ELR (cell line): ENCODE results near the gene NFASC.

ENCODE experiments used
- DNase-seq: peaks from one replicate; pipeline ENCODE4 v3.0.0-alpha.2; 2015; ENCODE audit warnings: low read depth

The NFASC gene

DNA sequence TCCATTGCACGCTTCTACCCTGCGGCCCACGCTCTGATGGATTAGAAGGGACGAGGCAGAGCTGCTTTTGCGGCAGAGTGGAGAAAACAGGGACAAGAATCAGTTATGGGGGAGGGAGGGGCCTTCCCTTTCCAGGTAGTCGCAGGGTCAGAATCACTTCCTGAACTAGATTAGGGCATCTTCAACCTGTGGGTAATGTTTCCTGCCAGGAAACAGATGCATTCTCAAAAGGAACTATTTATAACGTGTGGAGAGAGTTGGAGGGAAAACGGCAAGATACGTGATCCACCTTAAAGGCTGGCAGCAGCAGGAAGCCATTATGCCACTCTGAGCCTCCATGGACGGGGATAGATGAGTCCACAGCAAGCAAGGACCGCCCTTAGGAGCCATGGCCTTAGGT lies 112.5 kb downstream of the NFASC start:
- DNase-seq, result no peak

DNA sequence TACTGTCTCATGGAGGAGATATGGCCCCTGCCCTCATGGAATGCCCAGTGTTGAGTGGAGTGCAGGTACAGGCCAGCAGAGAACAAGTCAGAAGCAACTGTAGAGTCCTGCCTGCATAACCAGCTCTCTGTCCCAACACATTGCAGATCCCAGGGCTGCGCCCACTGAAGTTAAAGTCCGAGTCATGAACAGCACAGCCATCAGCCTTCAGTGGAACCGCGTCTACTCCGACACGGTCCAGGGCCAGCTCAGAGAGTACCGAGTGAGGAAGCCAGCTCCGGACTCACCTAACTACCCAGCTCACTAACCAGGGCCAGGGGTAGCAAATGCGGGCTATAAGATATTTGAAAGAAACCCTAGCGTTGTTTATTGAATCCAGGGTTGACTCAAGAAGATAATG lies 113.2 kb downstream of the NFASC start:
- DNase-seq, result no peak

DNA sequence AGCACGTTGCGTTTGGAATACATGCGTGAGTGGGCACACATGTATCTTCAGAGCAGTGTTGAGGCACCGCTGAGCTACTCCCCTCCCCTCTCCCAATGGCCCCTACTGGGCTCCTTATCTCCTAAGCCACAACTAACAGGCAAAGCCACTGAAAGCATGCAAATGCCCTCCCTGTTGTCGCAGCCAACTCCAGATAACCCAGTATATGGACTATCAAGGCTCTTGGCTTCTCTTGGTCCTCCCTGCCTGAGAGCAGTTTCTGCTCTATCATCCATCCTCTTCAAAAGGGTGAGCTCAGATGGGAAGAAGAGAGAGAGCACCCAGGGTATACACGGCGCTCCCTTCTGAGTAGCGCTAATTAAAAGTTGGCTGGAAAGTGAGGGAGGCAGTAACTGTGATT lies 113.8 kb downstream of the NFASC start:
- DNase-seq, result no peak

DNA sequence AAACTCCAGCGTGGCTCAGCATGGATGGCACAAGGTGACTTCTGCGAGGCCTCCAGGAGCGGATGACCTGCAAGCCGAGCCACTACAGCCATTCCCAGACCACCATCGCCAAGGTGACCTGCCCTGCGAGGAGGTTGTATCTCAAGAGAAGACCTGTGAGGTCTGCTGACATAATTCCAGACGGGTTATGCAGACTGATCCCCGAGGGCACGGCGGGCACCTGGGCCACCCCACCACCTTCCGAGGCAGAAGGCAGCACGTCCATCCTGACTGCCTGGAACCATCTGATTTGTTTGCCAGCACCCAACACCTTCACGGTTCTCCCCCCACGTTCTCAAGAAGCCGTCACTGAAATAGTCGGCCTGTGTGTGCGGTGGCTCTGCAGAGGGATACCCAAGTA lies 115.5 kb downstream of the NFASC start:
- DNase-seq, result no peak

DNA sequence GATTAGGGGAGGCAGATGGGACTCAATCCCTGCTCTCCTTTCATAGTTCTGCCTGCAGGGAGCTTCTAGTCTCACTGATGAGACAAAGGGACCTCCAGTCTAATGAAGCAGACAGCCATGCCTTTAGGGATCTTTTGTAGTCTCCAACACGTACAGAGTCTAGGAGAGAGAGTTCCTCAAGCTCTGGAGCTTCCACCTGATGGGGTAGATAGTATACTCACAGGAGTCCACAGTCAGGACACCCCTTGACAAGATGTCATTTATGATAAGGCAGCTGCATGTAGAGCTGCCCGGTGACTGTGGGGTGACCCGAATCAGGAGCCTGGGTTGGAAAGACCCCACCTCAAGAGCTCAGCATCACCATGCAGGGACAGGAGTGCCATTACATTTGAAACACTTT lies 117.0 kb downstream of the NFASC start:
- no peak for DNase-seq

DNA sequence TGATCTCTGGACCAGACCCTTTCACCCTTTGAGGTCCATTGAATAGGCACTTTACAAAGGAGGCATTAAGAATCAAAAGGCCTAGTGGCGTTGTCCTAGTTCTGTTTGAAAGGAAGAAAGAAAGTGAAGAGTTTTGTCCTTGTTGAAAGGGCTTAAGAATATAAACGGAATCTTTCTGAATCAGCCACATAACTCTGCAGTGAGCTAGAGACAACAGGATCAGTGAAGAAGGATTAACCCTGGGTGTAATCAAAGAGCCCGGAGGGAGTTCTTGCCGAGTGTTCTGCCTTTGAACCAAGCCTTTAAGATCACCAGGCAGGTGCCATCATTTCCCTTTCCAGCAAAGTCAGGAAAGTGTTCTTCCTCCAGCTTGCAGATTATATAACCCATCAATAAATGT lies 117.5 kb downstream of the NFASC start:
- no peak for DNase-seq

DNA sequence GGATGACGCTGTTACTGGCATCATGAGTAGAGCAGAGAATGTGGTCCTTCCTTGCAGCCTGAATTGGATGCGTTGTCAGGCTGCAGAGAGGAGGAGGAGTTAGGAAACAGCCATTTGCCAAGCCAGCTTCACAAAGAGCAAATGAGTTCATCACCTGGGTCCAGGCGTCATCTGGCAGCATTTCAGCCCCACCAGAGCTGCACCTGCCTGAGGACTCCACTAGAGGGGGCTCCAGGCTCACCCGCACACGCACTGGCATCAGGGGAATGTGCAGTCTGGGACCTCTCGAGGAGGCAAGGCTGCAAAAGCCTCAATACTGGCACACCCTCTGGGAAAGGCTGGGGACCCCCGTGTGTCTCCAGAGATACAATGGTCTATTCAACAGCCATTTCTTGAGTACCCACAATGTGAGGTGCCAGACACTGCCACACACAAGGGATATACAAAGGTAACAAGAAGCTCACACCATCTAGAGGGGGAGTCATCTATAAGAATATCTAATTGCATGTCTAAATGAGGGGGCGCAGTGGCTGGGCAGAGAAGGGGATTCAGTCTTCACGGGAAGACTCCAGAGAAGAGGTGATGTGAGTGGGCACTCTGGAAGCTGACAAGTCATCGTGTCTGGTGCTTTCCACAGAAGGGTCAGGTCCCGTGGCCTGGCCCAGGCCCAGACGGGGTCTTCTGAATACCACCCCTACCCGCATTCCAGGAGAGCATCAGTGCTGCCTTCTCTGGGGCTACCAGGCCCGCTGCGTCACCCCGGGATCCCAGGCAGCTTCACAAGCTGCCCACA lies 118.8 kb downstream of the NFASC start:
- DNase-seq, result peak; percentile 70

DNA sequence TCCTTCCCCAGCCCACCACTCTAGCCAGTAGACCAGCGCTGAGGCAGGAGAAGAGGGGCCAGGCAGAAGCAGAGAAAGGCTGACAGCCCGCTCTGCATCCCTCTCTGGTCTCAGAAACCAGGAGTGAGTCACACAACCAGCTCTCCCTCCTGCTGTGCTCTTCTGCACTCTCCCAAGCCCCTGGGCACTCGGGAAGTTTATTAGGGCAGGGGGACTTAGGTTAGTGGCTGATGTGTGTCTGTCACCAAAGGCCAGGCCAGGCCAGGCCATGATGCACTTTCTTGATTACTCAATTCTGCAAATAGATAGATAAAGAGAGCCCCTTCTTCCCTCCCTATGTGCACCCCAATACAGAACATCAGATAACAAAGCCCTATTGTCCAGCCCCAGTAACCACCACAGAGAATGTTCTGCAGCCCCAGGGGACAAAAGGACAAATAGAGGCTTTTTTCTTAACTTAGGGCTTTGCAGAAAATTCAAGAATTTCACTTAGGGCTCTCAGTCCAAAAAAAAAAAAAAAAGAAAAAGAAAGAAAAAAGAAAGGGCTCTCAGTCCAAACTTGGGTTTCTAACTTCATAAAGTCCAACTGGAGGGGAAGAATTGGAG lies 119.5 kb downstream of the NFASC start:
- peak; percentile 18 for DNase-seq

DNA sequence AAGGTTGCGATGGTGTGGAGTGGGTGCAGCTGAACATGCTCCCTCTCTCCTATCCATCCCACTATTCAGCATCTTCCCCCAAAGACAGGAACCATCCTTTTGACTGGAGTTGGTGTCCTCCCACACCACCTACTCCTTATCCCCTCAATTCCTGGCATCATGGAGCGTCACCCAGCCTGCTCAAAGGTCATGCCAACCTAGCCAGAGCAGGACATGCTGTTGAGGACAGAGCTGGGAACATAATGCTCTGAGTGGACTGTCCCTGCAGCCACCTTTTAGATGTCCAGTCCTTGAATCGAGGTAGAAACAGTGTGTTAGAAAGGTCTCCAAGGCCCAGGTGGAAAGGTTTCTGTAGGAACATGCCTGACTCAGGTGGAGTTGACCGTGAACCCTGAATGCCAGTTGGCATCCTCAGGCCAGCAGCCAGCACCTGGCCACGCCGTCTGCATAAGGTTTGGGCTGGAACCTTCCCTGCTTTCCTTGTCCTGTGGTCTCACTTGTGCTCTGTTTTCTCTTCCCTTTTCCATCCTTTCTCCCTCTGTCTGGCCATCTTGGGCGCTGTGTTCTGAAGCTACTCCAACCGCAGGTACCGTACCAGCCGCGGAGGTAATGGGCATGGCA lies 120.2 kb downstream of the NFASC start:
- DNase-seq, result no peak

DNA sequence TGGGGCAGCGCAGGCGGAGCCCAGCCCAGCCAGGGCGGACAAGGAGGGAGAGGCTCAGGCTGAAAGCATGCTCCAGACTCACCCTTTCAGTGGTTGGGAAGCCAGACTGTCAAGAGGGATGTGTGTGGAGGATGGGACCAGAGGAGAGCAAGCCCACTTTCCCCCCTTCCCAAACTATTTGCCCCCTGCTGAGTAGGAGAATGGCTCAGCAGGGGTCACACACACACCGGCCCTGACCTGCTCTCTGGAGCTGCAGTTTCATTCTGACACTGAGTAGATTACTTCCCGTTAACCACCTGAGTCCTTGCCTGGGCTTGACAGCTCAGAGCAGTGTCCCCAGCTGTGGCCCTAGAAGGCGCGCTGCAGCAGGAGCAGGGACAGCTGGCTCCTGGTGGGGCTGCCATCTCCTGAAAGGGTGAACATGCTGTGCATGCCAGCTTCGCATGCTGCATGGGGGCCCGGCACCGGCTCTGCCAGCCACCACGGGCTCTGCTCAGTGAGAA lies 120.7 kb downstream of the NFASC start:
- DNase-seq, result no peak

DNA sequence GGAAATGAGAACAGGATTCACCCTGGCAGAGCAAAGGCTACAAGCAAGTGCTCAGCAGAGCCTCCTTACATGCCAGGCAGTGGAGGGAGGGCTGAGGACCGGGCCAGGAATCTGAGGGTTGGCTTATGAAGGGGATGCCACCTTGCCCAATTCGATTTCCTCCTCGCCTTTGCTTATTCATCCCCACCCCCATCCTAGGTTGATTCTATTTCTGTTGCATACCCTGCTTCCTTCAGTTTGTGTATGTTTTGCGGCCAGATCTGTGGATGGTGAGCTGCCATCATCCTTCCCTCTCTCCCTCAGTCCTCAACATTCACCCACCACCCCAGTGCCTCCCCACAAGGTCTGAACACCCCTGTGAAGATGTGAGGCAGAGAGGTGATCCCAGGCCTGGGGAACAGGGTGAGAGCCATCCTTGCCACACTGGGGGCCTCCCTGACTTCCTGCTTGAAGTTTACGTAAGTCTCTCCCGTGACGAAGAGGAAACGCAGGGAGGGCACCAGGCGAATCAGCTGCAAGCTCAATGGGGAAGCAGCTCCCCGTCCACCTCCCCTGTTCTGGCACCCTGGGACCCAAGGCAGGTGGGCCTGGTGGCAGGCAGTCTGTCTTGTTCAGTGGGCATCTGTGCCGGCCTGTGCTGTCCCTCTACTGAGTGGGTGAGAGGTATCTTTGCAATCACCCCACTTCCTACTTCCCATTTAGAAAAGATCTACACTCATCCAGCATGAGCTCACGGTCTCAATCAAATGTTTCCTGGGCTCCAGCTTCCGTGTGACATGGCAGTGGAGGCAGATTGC lies 121.7 kb downstream of the NFASC start:
- no peak for DNase-seq

DNA sequence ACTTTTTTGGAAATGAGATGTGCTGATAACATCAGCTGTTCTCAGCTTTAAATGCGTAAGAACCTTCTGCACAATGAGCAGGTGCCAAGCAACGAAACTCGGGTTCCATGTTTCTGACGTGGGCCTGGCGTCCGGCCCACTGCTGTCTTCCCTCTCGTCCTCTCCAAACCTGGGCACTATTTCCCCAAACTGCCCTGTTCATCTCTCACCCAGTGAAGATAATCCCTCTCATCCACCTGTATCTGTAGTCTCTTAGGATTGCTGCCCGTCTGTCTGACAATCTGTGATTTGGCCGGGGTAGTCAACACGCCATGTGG lies 122.3 kb downstream of the NFASC start:
- no peak for DNase-seq

DNA sequence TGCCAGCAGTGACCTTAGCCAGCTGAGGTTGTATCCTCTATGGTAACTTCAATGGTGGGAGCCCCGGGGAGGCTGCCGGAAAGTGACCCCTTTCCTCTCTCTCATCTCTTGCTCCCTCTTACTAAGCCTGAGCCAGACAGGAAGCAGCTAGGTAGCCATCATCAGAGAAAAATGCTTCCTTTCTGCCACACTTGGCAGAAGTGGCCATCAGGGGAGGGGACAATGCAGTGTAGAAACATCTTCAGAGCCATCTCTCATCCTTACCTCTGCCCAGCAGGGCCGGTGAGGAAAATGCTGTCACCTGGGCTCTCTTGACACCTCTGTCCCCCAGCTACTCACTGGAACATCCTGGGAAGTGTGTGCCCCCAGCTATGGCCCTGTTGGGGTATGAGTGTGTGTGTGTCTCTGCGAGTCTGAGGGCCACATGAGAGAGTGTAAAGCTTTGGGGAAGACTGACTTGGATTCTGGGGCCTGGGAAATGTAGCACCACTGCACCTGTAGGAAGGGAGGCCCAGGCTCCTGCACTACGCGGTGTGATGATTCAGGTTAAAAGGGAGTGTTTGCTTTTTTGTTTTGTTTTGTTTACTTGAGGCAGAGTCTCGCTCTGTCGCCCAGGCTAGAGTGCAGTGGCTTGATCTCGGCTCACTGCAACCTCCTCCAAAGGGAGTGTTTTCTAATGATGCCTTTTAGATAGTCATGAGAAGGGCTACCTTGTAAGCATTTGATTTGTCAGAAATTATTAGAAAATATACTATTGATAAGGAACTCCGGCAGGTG lies 123.6 kb downstream of the NFASC start:
- DNase-seq, result peak; percentile 29

DNA sequence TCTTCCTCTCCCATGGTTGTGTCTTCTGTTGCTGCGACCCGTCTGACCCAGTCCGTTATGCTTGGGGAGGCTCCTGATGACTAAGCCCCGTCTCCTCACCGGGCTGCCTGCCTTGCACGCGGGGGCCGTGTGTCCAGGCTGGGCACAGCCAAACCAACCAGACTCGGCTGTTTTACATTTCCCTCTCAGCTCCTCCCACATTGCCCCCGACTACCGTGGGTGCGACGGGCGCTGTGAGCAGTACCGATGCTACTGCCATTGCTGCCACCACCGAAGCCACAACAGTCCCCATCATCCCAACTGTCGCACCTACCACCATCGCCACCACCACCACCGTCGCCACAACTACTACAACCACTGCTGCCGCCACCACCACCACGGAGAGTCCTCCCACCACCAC lies 126.3 kb downstream of the NFASC start:
- no peak for DNase-seq

DNA sequence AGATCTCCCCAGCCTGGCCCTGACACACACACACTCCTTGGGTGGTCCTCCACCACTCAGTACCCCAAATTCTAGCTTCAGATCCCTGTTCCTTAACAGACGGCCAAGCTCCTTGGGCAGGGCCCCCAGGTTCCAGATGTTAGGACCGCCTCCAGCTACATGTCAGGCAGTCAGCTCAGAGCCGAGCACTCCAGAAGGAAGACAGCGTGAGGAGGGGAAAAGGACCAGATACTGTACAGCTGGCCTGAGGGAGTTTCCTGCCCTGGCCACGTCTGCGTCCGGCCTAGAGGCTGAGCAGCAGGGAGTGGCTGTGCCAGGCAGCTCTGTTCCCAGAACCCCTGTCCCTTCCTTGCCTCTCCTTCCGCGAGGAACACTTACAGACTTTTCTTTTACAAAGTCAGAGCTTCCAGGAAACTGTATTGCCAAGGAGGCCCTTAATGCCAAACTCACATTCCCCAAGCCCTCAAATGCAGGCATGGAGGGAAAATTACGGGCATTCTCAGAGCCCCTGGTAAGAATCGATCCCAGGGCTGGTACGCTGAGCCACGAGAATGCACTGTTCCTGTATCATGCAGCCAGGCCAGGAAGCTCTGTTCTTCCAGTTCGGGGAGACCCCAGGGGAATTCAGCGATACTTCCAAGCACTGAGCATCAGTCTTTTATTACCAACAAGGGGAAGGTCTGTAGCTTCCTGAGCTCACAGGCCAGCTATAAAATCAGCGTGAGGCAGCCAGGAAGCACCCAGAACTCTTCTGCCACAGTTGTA lies 127.1 kb downstream of the NFASC start:
- no peak for DNase-seq

DNA sequence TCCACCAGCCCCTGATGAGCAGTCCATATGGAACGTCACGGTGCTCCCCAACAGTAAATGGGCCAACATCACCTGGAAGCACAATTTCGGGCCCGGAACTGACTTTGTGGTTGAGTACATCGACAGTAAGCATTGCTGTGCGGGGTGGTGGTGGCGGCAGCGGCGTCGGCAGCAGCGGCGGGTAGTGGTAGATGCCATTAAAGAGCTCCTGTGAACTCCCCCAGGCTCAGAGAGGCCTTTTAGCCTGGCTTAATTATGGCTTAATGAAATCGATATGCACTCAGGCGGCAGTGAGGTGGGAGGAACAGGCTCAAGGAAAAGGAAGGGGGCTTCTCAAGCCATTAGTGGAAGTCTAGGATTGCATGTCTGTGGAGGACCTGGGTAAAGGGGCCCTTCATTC lies 130.5 kb downstream of the NFASC start:
- no peak for DNase-seq

DNA sequence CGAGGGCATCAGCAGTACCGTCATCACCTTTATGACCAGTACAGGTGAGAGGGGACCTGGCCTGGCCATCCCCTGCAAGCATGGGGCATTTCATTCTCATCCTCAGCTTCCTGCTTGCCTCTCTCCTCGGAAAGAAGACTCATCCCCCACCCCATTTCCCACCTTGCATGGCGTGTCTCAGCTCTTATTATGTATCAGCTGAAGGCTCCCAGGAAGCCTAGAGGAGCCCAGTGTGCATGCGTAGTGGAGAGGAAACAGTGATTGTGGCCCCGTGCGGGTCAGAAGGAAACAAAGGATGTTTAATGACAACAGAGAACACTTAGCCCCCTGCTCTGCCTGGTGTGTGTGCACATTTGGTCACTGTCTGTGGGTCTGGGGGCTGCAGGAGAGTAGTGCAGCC lies 132.0 kb downstream of the NFASC start:
- DNase-seq, result no peak

DNA sequence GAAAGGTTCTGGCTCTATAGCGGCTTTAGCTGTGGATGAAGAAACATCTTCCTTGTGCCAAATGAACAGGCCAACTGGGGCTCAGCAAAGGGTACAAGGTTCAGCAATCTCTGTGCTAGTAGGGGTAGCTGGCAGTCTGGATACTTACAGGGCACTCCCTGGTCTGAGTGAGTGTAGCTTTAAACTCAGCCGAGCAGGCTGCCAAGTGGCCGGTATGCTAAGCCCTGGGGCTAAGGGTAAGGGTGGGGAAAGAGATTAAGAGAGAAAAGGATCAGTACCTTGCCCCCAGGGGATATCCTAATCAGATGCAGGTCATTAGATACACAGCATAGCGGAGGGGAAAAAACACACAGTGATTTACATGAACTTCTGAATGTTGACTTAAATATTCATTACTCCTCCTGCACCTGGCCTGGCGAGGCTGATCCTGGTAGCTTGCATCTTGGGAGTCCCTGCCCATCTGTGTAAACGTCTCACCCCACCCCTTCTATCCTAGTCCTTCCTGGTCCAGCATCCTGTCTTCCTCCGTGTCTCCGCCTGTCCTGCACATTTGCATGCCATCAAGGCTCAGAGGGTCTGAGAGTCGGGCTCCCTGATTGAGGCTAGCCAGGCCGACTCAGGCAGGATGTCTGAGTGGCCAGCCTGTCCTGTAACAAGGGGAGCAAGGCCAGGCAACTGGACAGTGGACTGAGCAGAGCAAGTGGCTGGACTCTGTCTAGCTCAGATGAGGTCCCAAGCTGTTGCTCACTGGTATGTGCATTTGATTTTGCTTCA lies 132.9 kb downstream of the NFASC start:
- DNase-seq, result no peak

DNA sequence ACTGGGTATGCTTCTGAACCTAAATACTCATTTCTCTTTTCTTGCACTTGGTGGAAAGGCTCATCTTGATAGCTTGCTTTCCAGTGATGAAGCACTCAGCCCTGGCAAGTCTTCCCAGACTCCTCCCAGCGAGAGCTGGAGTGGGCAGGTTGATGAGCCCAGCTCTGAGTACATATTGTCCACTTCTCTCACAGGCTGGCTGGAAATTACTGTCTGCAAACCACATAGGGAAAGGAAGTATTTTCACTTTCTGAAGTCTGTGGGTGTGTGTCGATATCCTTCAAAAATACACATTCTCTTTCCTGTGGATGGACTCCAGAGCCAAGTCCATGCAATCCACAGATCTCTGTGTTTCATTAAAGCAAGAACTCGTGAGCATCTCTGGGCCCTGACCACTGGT lies 133.7 kb downstream of the NFASC start:
- DNase-seq, result no peak

DNA sequence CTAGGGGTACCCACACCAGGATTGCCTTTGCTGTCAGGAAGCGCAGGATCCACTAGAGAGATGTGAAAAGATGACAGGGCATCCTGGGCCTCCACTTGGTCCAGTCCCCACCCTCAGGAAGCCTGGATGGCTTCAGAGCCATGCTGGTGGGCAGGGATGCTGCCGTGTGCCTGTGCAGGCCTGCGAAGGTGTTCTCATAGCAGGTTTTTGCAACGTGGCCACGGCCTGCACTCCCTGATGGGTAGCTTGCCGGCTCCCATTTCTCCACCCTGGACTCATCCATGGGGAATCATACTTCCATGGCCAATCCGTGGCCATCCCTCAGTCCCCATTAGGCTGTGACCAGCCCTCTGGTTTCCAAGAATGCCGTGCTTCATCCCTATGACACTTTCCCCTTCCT lies 138.2 kb downstream of the NFASC start:
- no peak for DNase-seq
